GM13976 (cell line): ENCODE measurements around the gene CTSD.

Experiments used
- DNase-seq: peaks from one replicate; pipeline ENCODE4 v3.0.0; 2012; ENCODE audit warnings: low spot score
- CTCF ChIP-seq: IDR thresholded peaks from 2 replicates; pipeline ENCODE4 v1.5.1; 2012; ENCODE audit warnings: borderline replicate concordance, mild to moderate bottlenecking; ENCODE audit not compliant: insufficient read depth; ENCODE audit errors: extremely low read depth, missing control alignments, control extremely low read depth
- in situ Hi-C: fragments of 300-500 bp; cut with MboI; formaldehyde crosslinking; loops from one replicate; pipeline ENCODE4 v1.12.0; 2022; ENCODE audit warnings: low sequenced_read_pairs, mixed read lengths, inconsistent platforms; ENCODE audit not compliant: unreplicated experiment

The CTSD gene

GRCh38 chr11:1728301-1728700 is 35.4 kb downstream of the CTSD start:
- DNase-seq: no peak
- no peak for TF ChIP-seq CTCF
- in situ Hi-C loops: no loop called here

- TF ChIP-seq CTCF: no peak
- in situ Hi-C loops: no loop called here
- no peak for DNase-seq
Observed at GRCh38 chr11:1727861-1728260, 35.9 kb downstream of the CTSD start.

- in situ Hi-C loops: no loop called here
- no peak for TF ChIP-seq CTCF
- DNase-seq: no peak
Observed at GRCh38 chr11:1727096-1727690, 36.5 kb downstream of the CTSD start.

- no peak for DNase-seq
- in situ Hi-C loops: no loop called here
- no peak for TF ChIP-seq CTCF
Observed at GRCh38 chr11:1719781-1720180, 43.9 kb downstream of the CTSD start.

GRCh38 chr11:1718326-1718725 is 45.4 kb downstream of the CTSD start:
- no peak for TF ChIP-seq CTCF
- in situ Hi-C loops: no loop called here
- DNase-seq: no peak

GRCh38 chr11:1717745-1718144 is 46.0 kb downstream of the CTSD start:
- TF ChIP-seq CTCF: no peak
- in situ Hi-C loops: no loop called here
- no peak for DNase-seq
